HG02852 (cell line): ENCODE measurements around the gene CYP20A1.
A peak's percentile ranks its signal among the peaks of the same experiment; 100 is the strongest.
"Not testable (repeated sequence)": the region's sequence is repeated elsewhere in the genome, so short reads cannot be mapped to it uniquely, and the experiment has no call there.

ENCODE experiments used
- ATAC-seq: cut with Tn5 transposase; IDR thresholded peaks from one replicate; pipeline ENCODE4 v1.9.1; 2021; ENCODE audit warnings: mild to moderate bottlenecking, moderate library complexity; ENCODE audit not compliant: unreplicated experiment

Gene CYP20A1, protein sequence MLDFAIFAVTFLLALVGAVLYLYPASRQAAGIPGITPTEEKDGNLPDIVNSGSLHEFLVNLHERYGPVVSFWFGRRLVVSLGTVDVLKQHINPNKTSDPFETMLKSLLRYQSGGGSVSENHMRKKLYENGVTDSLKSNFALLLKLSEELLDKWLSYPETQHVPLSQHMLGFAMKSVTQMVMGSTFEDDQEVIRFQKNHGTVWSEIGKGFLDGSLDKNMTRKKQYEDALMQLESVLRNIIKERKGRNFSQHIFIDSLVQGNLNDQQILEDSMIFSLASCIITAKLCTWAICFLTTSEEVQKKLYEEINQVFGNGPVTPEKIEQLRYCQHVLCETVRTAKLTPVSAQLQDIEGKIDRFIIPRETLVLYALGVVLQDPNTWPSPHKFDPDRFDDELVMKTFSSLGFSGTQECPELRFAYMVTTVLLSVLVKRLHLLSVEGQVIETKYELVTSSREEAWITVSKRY

DNA sequence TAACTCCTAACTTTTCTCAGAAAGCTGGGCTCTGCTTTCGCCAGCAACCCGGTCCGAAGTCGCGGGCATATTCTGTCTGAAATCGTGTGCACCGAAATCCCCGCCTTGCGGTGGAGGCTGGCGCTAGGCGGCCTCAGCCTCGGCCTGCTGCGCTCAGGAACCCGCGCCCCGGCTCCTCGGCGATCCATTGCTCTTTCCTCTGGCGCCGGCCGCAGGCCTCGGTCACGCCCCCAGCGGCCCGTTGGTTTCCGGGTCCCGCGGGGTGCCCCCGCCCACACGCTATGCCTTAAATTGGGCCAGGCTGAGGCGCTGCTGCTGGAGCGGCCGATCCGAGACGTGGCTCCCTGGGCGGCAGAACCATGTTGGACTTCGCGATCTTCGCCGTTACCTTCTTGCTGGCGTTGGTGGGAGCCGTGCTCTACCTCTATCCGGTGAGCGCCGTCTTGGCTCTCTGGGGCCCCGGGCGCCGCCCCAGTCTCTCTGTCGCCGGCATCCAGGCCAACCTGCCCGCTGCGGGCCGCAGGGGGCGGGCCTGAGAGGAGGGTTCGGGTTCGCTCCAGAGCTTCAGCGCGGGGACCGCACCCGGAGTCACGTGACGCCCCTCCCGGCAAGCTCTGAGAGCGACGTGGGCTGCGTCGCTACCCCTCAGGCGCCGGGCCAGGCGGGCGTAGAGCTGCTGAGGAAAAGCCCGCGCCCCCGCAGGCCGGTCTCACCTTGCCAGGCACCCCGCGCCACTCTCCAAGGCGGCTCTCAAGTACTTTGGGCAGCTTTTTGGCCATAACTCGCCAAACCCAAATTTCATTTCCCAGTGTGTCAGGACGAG lies at the start of gene CYP20A1:
CYP20A1 (plus strand) TSS at position 315 of the 823 bp plus-strand sequence; CDS start at position 360, 45 bp downstream.
- peak; percentile 88 for ATAC-seq

GRCh38 chr2:203190547-203190946 lies 48.3 kb upstream of the CYP20A1 start:
- not testable (repeated sequence) for ATAC-seq

- ATAC-seq = not testable (repeated sequence)
These were observed 47.8 kb upstream of the CYP20A1 start for GRCh38 chr2:203191026-203191425.

- ATAC-seq = no peak
These were observed 46.9 kb upstream of the CYP20A1 start for GRCh38 chr2:203191961-203192360.

DNA sequence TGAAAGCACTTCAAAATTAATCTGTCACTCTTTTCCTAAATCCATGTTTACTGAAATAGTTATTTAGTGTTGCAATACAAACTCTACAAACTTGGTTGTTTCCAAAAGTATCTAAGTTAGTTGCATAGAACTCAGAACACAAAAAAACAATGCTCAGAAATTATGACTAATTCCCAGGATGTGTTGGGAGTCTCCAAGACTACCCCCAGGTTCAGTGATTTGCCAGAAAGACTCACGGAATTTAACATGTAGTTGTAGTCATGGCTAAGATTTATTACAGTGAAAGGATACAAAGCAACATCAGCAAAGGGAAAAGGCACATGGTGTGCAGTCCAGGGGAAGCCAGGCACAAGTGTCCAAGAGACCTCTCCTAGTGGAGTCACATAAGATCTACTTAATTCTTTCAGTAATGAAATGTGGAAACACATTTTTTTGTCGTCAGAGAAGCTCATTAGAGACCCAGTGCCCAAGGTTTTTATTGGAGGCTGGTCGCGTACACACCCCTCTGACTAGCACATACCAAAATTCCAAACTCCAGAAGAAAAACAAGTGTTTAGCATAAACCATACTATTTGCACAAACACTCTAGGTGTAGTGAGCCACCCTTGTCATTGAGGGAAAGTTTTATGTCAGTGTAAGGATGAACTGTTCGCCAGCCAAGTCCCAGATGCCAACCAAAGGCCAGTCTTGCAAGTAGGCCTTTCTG lies 43.3 kb upstream of the CYP20A1 start:
- no peak for ATAC-seq

DNA sequence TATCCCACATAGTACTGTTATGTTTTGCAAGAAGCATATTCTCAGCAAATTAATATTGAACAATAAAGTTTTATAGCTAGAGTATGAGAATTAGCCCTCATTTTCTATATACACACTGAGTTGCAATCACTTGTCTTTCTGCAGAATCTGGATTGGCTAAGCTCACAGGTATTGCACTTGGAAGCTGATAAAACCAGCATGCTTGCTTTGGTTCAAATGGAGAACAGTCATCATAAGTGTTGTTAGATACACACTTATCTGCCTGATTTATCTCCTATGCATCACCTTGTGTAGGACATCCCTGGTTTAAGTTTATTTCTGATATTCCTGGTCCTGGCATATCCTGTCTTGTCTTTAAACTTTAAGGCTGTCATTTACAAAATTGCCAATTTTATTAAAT lies 38.0 kb upstream of the CYP20A1 start:
- ATAC-seq = no peak

DNA sequence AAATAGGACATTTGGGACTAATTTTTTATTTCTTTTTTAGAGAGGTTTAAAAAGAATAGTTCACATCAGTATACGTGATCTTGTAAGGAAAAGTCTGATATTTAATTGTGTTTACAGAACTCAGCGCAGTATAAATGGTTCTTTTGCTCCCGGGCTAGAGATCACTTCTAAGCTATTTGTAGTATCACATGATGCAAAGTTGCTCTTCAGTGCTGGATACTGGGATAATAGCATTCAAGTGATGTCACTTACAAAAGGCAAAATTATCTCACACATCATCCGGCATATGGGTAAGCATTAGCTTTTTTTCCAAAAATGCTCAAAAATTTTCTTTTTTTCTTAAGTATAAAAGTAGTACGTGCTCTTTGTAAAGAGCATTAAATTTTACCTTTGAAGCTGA lies 37.4 kb upstream of the CYP20A1 start:
- ATAC-seq = no peak

- ATAC-seq = no peak
These were observed 29.3 kb upstream of the CYP20A1 start for GRCh38 chr2:203209538-203209937.

- ATAC-seq = no peak
These were observed 13.3 kb upstream of the CYP20A1 start for GRCh38 chr2:203225423-203226039.

GRCh38 chr2:203229674-203230073 lies 9.1 kb upstream of the CYP20A1 start:
- not testable (repeated sequence) for ATAC-seq

DNA sequence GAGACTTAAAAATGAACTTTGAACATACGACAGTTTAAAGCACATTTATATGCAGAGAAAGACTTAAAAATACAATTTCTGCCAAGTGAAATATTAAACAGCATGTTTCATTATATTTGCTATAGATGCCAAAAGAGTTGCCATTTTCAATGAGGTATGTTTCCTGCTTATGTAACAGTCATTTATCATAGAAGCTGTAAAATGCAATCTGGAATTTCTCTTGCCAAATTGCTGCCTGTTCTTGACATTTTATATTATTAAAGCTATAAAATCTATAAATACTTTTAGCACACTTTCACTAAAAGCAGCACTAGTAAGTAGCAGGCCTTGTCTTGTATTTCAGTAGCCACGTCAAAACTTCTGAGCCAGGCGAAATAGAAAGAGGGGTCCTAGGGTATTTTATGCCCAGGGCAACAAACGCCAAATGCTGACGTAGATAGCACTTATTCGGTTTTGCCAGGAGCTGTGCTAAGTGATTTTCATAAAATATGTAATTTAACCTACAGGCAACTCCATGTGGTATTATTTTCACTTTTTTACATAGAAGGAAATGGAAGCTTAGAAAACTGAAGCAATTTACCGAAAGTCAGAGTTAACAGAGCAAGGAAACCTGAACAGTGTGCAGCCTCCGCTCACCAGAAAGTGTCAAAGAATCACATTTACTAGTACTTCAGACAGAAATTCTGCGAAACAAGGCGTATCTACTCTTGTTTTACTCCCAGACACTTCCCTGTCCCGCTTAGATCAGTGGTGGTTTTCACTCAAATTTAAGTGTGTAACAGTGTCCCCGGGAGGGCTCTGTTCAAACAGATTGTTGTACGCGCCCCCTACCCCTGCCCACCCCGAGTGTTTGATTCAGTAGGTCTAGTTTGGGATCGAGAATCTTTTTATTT lies 1.2 kb upstream of the CYP20A1 start:
- ATAC-seq = no peak

- peak; percentile 1 for ATAC-seq
These were observed 520 bp upstream of the CYP20A1 start for GRCh38 chr2:203238292-203238703.

DNA sequence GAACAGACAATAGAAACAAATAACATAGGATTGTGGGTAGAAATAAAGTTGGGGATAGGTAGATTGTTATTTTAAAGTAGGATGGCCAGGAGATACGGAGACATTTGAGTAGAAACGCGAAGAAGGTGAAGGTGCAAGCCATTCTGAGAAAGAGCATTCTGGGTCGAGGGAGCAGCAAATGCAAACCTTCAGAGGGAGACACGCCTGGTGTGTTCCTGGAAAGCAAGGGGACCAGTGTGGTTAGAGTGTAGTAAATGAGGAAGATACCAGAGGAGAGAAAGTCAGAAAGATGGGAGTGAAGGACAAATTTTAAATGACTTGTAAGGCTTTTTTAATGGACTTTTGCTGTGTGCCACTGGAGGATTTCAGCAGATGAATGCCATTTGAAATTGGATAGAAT lies 1.7 kb downstream of the CYP20A1 start:
- ATAC-seq = no peak

- ATAC-seq = no peak
These were observed 3.7 kb downstream of the CYP20A1 start for GRCh38 chr2:203242518-203242917.

DNA sequence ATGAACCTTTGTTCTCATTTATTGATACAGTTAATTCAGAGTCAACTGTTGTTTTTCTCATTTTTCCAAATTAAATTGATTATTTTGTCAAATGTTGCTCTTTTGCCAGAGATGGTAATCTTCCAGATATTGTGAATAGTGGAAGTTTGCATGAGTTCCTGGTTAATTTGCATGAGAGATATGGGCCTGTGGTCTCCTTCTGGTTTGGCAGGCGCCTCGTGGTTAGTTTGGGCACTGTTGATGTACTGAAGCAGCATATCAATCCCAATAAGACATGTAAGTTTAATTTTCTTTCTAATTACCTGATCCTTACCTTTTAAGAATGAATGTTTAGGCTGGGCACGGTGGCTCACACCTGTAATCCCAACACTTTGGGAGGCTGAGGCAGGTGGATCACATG lies 7.8 kb downstream of the CYP20A1 start:
- ATAC-seq = no peak

- ATAC-seq = no peak
These were observed 14.0 kb downstream of the CYP20A1 start for GRCh38 chr2:203252818-203253217.

- ATAC-seq = not testable (repeated sequence)
These were observed 14.7 kb downstream of the CYP20A1 start for GRCh38 chr2:203253422-203254095.

- no peak for ATAC-seq
These were observed 22.7 kb downstream of the CYP20A1 start for GRCh38 chr2:203261326-203262159.
